Omental fat pad (tissue), 4 donors: ENCODE measurements around the gene CCDC51. TPM values are rescaled to one million over a fixed set of nuclear protein-coding genes. Genes with fewer than 3 reads are reported as not detected.

ENCODE experiments used
- ATAC-seq: fragments of 150-250 bp; one replicate; pipeline ENCODE4 v1.9.1; 2016; ENCODE audit warnings: mild to moderate bottlenecking, moderate library complexity; ENCODE audit not compliant: low FRiP score
- DNase-seq: peaks from one replicate; pipeline ENCODE4 v3.0.0-alpha.2; 2019; ENCODE audit warnings: low spot score
- total RNA-seq, 4 donors: library from RNA; depleted of rRNA; stranded (reverse); fragments of >200 nt; gene quantifications; one replicate each; pipeline ENCODE4 v1.1.0, GENCODE V29; 2016
- TF ChIP-seq, protein P1 (sequence below), 3 donors: fragments of 450-650 bp; IDR thresholded peaks; one replicate each; pipeline ENCODE4 v1.5.1; 2016 to 2017; ENCODE audit warnings: antibody characterized with exemption in 3 of 3, mild to moderate bottlenecking in 3 of 3, moderate library complexity in 2 of 3

The CCDC51 gene
- total RNA-seq, 4 donors from 2014 or later: 11.6 to 15.1 (median 13.6) TPM

DNA sequence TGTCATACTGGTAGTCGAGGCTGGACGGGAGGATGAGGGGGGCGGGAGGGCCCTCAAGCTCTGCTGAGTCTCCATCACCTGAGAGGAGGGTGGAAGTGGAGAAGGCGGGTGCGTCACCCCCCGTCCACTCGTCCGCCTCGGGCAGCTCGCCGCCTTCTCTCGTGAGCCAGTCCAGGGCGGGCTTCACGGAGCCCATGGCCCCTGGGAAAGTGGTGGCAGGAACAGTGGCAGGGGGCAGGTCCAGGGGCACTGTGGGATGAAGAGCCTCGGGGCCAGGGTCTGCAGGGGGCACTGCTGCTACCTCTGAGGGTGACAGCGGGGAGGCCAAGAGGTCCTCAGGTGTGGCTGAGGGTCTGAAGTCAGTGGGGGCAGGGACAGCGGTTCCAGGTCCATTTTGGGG, 20.3 kb downstream of the CCDC51 start:
- TF ChIP-seq, protein P1, sequence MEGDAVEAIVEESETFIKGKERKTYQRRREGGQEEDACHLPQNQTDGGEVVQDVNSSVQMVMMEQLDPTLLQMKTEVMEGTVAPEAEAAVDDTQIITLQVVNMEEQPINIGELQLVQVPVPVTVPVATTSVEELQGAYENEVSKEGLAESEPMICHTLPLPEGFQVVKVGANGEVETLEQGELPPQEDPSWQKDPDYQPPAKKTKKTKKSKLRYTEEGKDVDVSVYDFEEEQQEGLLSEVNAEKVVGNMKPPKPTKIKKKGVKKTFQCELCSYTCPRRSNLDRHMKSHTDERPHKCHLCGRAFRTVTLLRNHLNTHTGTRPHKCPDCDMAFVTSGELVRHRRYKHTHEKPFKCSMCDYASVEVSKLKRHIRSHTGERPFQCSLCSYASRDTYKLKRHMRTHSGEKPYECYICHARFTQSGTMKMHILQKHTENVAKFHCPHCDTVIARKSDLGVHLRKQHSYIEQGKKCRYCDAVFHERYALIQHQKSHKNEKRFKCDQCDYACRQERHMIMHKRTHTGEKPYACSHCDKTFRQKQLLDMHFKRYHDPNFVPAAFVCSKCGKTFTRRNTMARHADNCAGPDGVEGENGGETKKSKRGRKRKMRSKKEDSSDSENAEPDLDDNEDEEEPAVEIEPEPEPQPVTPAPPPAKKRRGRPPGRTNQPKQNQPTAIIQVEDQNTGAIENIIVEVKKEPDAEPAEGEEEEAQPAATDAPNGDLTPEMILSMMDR (IDR thresholded peaks at IDR 0.05): no peak
- DNase-seq (no peak), ATAC-seq (no peak)

- DNase-seq (no peak), ATAC-seq (no peak)
- TF ChIP-seq, protein P1 (IDR thresholded peaks at IDR 0.05): no peak
Observed at GRCh38 chr3:48419149-48419548, 20.8 kb downstream of the CCDC51 start.

DNA sequence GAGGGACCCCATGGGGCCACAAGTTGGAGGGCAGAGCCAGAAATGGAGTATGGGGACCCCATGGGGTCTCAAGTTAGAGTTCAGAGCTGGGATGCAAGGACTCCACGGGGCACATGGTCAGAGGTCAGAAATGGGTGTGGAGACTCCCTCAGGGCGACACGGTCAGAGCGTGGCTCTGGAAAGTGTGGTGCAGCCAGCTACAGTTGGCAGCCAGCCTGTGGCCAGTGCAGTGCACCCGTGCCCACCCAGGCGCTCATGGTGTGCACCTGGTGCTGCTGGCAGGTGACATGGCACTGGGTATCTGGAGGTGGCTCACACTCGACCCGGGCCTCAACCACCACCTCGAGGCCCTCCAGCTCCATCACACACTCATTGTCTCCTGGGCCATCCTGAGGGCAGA, 21.3 kb downstream of the CCDC51 start:
- ATAC-seq (no peak), DNase-seq (no peak)
- TF ChIP-seq, protein P1 (IDR thresholded peaks at IDR 0.05): no peak

- TF ChIP-seq, protein P1 (IDR thresholded peaks at IDR 0.05): no peak
- no peak for ATAC-seq
- no peak for DNase-seq
Observed at GRCh38 chr3:48418140-48418539, 21.8 kb downstream of the CCDC51 start.

DNA sequence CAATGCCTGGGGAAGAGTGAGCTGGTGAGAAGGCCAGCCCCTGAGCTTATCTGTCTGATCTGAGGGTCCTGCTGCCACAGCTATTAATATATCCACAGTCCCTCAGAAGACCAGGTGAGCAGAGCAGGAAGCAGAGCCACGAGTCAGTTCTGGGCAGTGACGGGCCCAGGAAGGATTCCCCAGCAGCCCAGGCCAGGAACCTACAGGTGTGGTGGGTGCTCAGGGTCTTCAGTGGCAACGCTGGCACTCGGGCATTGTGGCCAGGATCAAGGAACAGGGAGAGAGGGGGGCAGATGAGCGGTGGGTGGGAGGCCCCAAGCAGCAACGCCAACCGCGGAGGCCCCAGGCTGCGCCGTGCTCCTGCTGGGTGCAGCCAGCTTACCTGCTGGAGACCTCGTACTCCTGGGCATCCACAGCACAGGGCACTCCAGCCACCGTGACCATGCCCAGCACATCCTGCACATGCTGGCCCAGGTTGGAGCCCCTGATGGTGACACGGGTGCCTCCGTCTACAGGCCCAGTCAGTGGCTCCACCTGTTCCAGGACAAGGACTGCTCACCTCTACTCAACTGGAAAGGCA, 22.3 kb downstream of the CCDC51 start:
- TF ChIP-seq, protein P1 (IDR thresholded peaks at IDR 0.05): no peak
- DNase-seq (no peak), ATAC-seq (no peak)

DNA sequence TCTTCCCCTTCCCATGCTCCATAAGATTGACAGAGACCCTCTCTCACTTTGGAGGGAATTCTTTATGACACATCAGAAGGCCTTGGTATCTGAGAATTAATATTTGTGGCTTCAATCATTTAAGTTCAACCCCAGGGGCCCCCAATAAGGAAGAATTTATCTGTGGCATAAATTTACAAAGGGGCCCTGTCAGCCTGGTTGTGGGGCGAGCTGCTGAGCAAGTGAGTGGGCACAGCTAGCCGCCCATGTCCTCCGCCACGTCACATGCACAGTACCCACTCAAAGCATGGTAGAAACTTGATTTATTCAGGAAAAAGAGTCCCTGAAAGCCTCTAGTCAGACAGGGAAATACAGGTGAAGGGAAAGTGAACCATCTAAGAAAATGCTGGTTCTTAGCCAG, 23.4 kb downstream of the CCDC51 start:
- DNase-seq: no peak
- TF ChIP-seq, protein P1 (IDR thresholded peaks at IDR 0.05): no peak
- ATAC-seq: no peak

GRCh38 chr3:48416091-48416505, 23.8 kb downstream of the CCDC51 start:
- ATAC-seq (no peak), DNase-seq (no peak)
- TF ChIP-seq, protein P1 (IDR thresholded peaks at IDR 0.05): no peak
